Mesenteric fat pad (tissue), 1 donor: ENCODE results near the gene STAG1. TPM values are rescaled to one million over a fixed set of nuclear protein-coding genes. Genes with fewer than 3 reads are reported as not detected.
"Not testable (repeated sequence)": the region's sequence is repeated elsewhere in the genome, so short reads cannot be mapped to it uniquely, and the experiment has no call there.

ENCODE experiments used
- DNase-seq: peaks from one replicate; pipeline ENCODE4 v3.0.0-alpha.2; 2020; ENCODE audit warnings: low spot score
- total RNA-seq: library from RNA; stranded (reverse); fragmentation: NEBNext Ultra II Directional; extraction: Animal tissue kit (Norgen Biotek cat#: 25700); gene quantifications from one replicate; pipeline ENCODE4 v1.2.1, GENCODE V29; 2021
- donor health status: DM: yes; HTN: yes; CAD: no.

The STAG1 gene
- total RNA-seq, 1 donor from 2014 or later: 41.8 TPM

- DNase-seq: no peak
These were observed 3.1 kb downstream of the STAG1 start for GRCh38 chr3:136749091-136749490.

- DNase-seq: no peak
These were observed 6.3 kb downstream of the STAG1 start for GRCh38 chr3:136745916-136746315.

GRCh38 chr3:136741063-136741462 is 11.1 kb downstream of the STAG1 start:
- no peak for DNase-seq

- no peak for DNase-seq
These were observed 11.7 kb downstream of the STAG1 start for GRCh38 chr3:136740351-136740958.

- DNase-seq: not testable (repeated sequence)
These were observed 15.2 kb downstream of the STAG1 start for GRCh38 chr3:136736950-136737349.

- DNase-seq: no peak
These were observed 17.1 kb downstream of the STAG1 start for GRCh38 chr3:136735103-136735502.

GRCh38 chr3:136734382-136735070 is 17.7 kb downstream of the STAG1 start:
- DNase-seq: no peak

- no peak for DNase-seq
These were observed 18.8 kb downstream of the STAG1 start for GRCh38 chr3:136733317-136733833.

- DNase-seq: no peak
These were observed 20.8 kb downstream of the STAG1 start for GRCh38 chr3:136731274-136731884.

- no peak for DNase-seq
These were observed 21.4 kb downstream of the STAG1 start for GRCh38 chr3:136730595-136731273.

GRCh38 chr3:136728918-136729317 is 23.3 kb downstream of the STAG1 start:
- DNase-seq: no peak

GRCh38 chr3:136728473-136728872 is 23.7 kb downstream of the STAG1 start:
- DNase-seq: no peak

GRCh38 chr3:136725468-136725867 is 26.7 kb downstream of the STAG1 start:
- no peak for DNase-seq

GRCh38 chr3:136722916-136723315 is 29.3 kb downstream of the STAG1 start:
- not testable (repeated sequence) for DNase-seq

- DNase-seq: not testable (repeated sequence)
These were observed 29.8 kb downstream of the STAG1 start for GRCh38 chr3:136722399-136722798.

- DNase-seq: no peak
These were observed 32.1 kb downstream of the STAG1 start for GRCh38 chr3:136720091-136720490.

GRCh38 chr3:136716629-136717028 is 35.5 kb downstream of the STAG1 start:
- DNase-seq: no peak

- DNase-seq: no peak
These were observed 38.2 kb downstream of the STAG1 start for GRCh38 chr3:136714020-136714419.

- DNase-seq: no peak
These were observed 39.2 kb downstream of the STAG1 start for GRCh38 chr3:136712941-136713340.

- not testable (repeated sequence) for DNase-seq
These were observed 40.3 kb downstream of the STAG1 start for GRCh38 chr3:136711888-136712287.

GRCh38 chr3:136711277-136711676 is 40.9 kb downstream of the STAG1 start:
- DNase-seq: no peak

GRCh38 chr3:136709775-136710174 is 42.4 kb downstream of the STAG1 start:
- DNase-seq: not testable (repeated sequence)
